HG03457 (cell line): ENCODE measurements around the gene SEMA6A.

Experiments used
- ATAC-seq: cut with Tn5 transposase; IDR thresholded peaks from one replicate; pipeline ENCODE4 v1.9.1; 2021; ENCODE audit warnings: moderate number of reproducible peaks; ENCODE audit not compliant: unreplicated experiment

SEMA6A gene

GRCh38 chr5:116411101-116411571 is 163.5 kb downstream of the SEMA6A start:
- ATAC-seq = no peak

- no peak for ATAC-seq
Observed at GRCh38 chr5:116410336-116410890, 164.2 kb downstream of the SEMA6A start.

GRCh38 chr5:116409591-116410296 is 164.9 kb downstream of the SEMA6A start:
- no peak for ATAC-seq

- ATAC-seq = no peak
Observed at GRCh38 chr5:116406306-116407041, 168.1 kb downstream of the SEMA6A start.

GRCh38 chr5:116404792-116405191 is 169.8 kb downstream of the SEMA6A start:
- no peak for ATAC-seq

GRCh38 chr5:116404016-116404415 is 170.6 kb downstream of the SEMA6A start:
- no peak for ATAC-seq

GRCh38 chr5:116402235-116402634 is 172.4 kb downstream of the SEMA6A start:
- ATAC-seq = no peak

GRCh38 chr5:116401576-116401975 is 173.0 kb downstream of the SEMA6A start:
- ATAC-seq = no peak

GRCh38 chr5:116396476-116397099 is 178.0 kb downstream of the SEMA6A start:
- no peak for ATAC-seq

GRCh38 chr5:116395631-116396203 is 178.9 kb downstream of the SEMA6A start:
- no peak for ATAC-seq

- ATAC-seq = no peak
Observed at GRCh38 chr5:116395226-116395625, 179.4 kb downstream of the SEMA6A start.

GRCh38 chr5:116394186-116394867 is 180.3 kb downstream of the SEMA6A start:
- ATAC-seq = no peak
